Endothelial cell (in vitro differentiated cells): ENCODE data around the gene SLC35B2. TPM values are rescaled to one million over a fixed set of nuclear protein-coding genes. Genes with fewer than 3 reads are reported as not detected.

Experiments used
- DNase-seq: peaks from one replicate; pipeline ENCODE4 v3.0.0; 2021; ENCODE audit warnings: low spot score
- H3K27ac Mint-ChIP-seq: one replicate; pipeline ENCODE4 v1.8.0; 2021; ENCODE audit warnings: mixed read lengths, inconsistent platforms; ENCODE audit not compliant: unreplicated experiment
- H3K27me3 Mint-ChIP-seq: one replicate; pipeline ENCODE4 v1.8.0; 2021; ENCODE audit warnings: mild to moderate bottlenecking, moderate library complexity, mixed read lengths, inconsistent platforms; ENCODE audit not compliant: unreplicated experiment
- H3K36me3 Mint-ChIP-seq: one replicate; pipeline ENCODE4 v1.8.0; 2021; ENCODE audit warnings: mild to moderate bottlenecking, low read depth, mixed read lengths, inconsistent platforms; ENCODE audit not compliant: unreplicated experiment
- H3K4me1 Mint-ChIP-seq: one replicate; pipeline ENCODE4 v1.8.0; 2021; ENCODE audit warnings: mild to moderate bottlenecking, mixed read lengths, inconsistent platforms; ENCODE audit not compliant: unreplicated experiment
- H3K4me3 Mint-ChIP-seq: one replicate; pipeline ENCODE4 v1.8.0; 2021; ENCODE audit warnings: mild to moderate bottlenecking, mixed read lengths, inconsistent platforms; ENCODE audit not compliant: unreplicated experiment
- H3K9me3 Mint-ChIP-seq: one replicate; pipeline ENCODE4 v1.8.0; 2021; ENCODE audit warnings: mixed read lengths, inconsistent platforms; ENCODE audit not compliant: unreplicated experiment
- total RNA-seq: library from RNA; stranded (reverse); fragmentation: NEBNext Ultra II Directional; extraction: Animal tissue kit (Norgen Biotek cat#: 25700); gene quantifications from one replicate; pipeline ENCODE4 v1.2.1, GENCODE V29; 2021; ENCODE audit not compliant: unreplicated experiment
- TF ChIP-seq, protein P1 (sequence below): fragments of 200-600 bp; sonication (generic); IDR thresholded peaks from one replicate; pipeline ENCODE4 v1.5.0; 2021; ENCODE audit warnings: antibody characterized with exemption; ENCODE audit not compliant: unreplicated experiment

The SLC35B2 gene
- total RNA-seq, 1 donor from 2014 or later: 31.8 TPM

DNA sequence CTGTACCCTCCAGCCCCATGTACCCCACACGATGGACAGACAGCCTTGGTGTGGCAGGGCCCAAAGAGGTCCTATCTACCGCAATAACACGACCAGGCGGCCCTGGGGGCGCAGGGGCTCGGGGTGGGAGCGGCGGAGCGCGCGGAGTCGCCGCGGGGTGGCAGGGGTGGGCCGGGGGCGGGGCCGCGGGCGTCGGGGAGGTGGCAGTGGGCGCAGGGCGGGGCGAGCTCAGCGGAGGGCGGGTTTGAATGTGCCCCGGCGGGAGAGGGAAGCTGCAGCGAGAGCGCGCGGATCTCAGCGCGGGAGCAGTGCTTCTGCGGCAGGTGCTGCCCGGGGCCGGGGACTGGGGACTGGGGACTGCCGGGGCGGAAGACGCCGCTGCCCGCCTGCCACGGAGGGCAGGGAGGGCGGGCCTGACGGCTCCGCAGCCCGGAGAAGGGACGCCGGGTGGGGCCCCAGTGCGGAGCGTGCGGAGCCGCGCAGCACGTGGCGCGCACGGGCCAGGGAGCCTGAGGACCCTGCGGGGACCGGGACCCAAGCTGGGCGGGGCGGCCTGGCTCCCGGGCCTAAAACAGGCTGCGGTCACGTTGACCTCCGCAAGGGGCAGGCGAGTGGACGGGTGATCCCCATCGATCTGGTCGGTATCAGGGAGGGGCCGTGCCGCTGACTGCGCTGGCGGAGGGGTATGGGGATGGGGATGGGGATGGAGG, 33.9 kb downstream of the SLC35B2 start, which contains the start of gene SLC29A1:
TSS of gene SLC29A1 (plus strand) at position 277 of the 710 bp plus-strand sequence. CDS start 3,719 bp downstream, outside the sequence.
- Mint-ChIP-seq H3K4me3 (peak within 1 kb of the TSS; percentile 89), H3K36me3 (peaks cover 8% of the 10 kb centered on the region), H3K27ac (peak within 1 kb of the TSS; percentile 26), H3K9me3 (no peaks in the 10 kb centered on the region), H3K4me1 (peaks cover 53% of the 10 kb centered on the region), H3K27me3 (peaks cover 2% of the 10 kb centered on the region)
- TF ChIP-seq, protein P1, sequence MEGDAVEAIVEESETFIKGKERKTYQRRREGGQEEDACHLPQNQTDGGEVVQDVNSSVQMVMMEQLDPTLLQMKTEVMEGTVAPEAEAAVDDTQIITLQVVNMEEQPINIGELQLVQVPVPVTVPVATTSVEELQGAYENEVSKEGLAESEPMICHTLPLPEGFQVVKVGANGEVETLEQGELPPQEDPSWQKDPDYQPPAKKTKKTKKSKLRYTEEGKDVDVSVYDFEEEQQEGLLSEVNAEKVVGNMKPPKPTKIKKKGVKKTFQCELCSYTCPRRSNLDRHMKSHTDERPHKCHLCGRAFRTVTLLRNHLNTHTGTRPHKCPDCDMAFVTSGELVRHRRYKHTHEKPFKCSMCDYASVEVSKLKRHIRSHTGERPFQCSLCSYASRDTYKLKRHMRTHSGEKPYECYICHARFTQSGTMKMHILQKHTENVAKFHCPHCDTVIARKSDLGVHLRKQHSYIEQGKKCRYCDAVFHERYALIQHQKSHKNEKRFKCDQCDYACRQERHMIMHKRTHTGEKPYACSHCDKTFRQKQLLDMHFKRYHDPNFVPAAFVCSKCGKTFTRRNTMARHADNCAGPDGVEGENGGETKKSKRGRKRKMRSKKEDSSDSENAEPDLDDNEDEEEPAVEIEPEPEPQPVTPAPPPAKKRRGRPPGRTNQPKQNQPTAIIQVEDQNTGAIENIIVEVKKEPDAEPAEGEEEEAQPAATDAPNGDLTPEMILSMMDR: peak; percentile 53
- DNase-seq: peak; percentile 80

DNA sequence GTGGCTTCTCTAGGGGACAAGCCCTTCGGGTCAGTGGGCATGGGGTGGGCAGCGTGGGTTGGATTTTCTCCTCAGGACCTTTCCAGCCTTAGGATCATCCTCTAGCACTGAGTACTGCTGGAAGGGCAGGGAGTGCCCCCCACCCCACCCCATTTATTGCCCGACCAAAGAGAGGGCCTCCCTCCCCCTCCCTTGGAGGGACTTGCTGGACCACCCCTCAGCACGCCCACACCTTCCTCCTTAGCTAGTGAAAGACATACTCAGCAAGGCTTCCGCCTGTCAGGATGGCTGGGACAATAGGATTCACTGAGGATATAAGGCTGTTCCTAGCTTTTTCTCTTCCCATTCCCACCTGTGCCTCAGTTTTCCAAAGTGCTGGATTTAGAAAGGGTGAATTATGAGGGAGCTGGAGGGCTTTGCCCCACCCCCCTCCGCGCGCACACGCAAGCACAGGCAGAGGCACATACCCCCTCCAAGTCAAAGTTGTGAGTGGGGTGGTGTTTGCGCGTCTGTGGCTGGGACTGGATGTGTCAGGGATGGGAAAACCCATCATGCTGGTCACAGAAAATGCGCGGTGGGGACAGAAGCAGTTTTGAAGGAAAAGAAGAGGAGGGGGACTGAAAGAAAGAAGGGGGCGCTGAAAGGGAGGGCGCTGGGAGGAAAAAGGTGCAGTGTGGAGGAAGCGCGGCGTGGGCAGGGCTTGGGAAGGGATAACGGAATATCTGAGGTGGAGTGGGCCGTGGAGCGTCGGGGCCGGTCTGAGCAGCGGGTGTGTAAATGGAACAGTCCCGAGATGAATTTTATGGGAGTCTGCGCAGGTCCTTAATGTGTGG, 34.6 kb downstream of the SLC35B2 start:
- peaks cover 2% of the 10 kb centered on the region for H3K27me3 Mint-ChIP-seq
- H3K36me3 Mint-ChIP-seq: peaks cover 3% of the 10 kb centered on the region
- TF ChIP-seq, protein P1: no peak
- no peak overlapping the region for H3K27ac Mint-ChIP-seq
- peaks cover 54% of the 10 kb centered on the region for H3K4me1 Mint-ChIP-seq
- H3K9me3 Mint-ChIP-seq: no peaks in the 10 kb centered on the region
- no peak for DNase-seq
- peak overlapping the region; percentile 89 for H3K4me3 Mint-ChIP-seq

DNA sequence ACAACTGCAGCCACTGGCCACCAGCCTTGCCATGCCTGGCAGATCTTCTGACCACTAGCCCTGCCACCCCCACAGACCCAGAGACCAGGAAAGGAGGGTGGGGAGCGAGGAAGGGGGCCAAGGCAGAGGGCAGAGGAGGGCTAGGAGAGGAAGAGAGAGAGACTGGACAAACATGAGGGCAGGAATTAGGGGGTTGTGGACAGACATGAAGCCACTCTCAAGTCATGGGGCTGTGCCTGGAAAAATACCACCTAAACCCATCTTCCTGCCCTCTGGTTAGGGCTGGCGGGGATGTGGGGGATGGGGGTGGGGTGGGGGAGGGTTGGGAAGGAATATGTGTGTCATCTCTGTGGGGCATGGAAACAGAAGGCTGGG, 35.4 kb downstream of the SLC35B2 start:
- TF ChIP-seq, protein P1: no peak
- peaks cover 57% of the 10 kb centered on the region for H3K4me1 Mint-ChIP-seq

DNA sequence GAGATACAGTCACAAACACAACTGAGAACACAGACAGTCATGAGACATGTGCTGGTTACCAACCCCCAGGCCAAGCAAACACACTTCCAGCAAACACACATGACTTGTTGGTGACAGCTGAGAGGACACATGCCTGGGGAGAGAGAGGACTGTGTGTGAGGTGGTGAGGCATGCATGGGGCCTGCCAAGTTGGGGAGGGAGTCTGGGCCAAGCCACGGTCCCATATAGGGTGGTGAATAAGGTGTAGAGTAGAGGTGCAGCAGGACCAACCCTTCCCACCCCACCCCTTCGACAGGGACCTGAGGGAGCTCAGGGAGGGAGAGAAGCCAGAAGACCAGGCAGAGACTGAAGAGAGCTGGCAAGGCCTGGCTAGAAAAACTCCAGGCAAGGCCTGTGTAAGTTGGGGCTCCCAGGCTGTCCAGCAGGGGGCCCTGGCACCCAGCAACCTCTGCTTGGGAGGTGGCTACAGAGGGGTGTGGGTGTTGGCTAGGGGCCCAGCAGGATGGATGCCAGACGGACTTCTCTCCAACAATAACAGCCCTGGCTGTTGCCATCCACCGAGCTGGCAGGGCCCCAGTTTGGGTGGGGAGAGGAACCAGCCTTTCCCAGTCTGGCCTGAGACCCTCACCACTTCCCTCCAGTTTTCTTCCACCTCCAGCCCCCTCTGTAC, 35.9 kb downstream of the SLC35B2 start:
- peaks cover 62% of the 10 kb centered on the region for H3K4me1 Mint-ChIP-seq
- no peaks in the 10 kb centered on the region for H3K9me3 Mint-ChIP-seq
- H3K27me3 Mint-ChIP-seq: peaks cover 4% of the 10 kb centered on the region
- H3K36me3 Mint-ChIP-seq: no peaks in the 10 kb centered on the region
- no peak overlapping the region for H3K27ac Mint-ChIP-seq
- DNase-seq: peak; percentile 74
- H3K4me3 Mint-ChIP-seq: peak overlapping the region; percentile 74
- TF ChIP-seq, protein P1: peak; percentile 59

More for the DNA sequence above, 35.4 kb downstream of the SLC35B2 start:
- Mint-ChIP-seq H3K27me3 (peaks cover 2% of the 10 kb centered on the region), H3K27ac (no peak overlapping the region), H3K9me3 (no peaks in the 10 kb centered on the region), H3K4me3 (no peak overlapping the region), H3K36me3 (no peaks in the 10 kb centered on the region)
- DNase-seq: no peak
